HG03196 (cell line): ENCODE measurements around the gene SNORC.

Experiments
- ATAC-seq: cut with Tn5 transposase; IDR thresholded peaks from one replicate; pipeline ENCODE4 v1.9.1; 2021; ENCODE audit not compliant: unreplicated experiment

The SNORC gene

DNA sequence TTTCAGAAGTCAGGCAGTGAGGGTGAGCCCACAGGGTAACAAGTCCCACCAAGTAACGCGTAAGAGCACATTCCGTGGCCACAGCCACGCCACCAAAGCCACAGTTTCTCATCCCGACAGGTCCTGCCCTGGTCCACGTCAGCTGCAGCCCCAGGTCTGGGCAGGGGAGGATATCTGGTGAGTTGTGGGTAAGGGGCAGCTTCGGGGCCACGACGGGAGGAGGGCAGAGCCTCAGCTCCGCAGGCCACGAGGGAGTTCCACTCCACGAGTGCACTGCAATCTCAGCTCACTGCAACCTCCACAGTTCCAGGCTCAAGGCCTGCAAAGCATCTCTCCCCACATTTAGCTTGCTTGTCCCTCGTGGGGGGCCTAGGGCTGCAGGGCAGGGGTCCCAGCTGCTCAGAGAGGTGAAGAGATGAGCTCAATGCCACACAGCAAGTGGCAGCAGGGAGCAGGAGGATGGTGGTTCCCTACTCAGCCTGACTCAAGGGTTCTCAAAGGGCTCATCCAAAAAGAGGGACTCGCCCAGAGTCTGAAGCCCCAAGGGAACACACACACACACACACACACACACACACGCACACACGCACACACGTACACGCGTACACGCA lies 12.5 kb downstream of the SNORC start:
- no peak for ATAC-seq

DNA sequence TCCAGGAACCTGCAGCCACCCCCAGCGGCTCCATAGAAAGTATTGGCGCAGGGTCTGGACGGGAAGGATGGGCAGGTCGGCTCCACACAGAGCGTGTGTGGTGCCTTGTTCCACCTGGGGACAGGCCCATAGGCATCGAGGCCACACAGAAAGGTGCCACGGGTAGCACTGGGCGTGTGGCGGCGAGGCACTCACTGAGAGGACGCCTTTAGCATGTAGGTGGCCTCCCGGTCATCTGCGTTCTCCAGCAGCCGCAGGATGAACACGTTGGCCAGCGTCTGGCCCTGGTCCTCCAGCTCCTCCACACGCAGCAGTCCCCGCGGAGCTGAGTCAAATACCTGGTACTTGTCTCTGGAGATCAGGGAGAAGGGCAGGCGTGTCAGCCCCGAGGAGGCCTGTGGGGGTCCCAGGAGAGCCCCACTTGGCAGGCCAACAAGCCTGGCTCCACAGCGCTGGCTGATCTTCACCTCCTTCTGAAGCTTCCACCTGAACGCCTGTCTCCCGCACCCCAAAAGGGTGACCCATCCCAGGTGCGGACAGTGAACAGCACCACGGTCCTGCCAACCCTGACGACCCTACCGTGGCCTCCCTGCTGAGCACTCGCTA lies 13.2 kb downstream of the SNORC start:
- no peak for ATAC-seq

DNA sequence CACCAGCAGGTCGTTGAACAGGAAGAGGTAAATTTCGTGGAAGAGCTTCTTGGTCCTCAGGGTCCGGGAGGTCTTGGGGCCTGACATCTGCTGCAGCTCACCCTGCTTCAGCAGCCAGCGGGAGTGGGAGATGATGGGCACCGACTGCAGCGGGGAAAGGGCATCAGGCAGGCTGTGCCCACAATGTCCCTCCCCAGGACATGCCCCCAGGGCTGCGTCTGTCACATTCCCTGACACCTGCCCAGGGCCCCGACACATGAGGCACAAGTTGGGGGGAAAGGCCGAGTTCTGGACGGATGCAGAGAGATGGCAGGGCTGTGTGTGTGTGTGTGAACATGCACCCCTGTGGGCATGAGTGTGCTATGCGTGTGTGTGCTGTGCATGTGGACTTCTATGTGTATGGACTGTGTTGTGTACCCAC lies 13.9 kb downstream of the SNORC start:
- ATAC-seq = no peak

DNA sequence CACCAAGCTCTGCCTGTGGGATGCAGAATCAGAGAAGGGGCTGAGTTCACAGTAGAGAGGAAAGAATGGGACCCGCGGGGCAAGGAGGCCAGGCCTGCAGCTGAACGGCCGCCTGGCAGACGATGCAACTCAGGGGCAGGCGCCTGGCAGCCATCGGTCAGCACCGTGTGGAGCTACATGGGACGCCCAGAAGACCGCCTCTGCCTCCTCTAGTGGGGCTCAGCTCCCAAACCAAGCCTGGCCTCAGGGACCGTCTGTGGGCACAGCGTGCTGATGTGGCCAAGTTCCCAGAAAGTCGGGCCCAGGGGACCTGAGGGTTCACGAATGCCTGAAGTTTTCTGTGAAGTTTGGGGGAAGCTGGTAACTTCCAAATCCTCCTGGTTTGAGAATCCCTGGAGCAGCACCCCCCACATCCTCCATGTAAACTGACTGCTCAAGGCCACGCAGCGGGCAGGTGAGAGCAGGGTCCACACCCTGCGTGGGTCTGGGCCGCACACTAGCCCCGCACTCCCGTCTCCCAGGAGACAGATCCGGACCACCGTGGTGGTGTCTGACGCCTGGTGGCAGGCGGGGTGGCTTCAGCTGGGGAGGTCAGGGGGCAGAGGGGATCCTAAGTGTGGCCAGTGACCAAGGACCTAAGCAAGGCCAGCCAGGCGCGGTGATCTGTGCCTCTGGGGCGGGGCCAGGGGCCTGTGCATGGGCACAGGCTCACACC lies 14.6 kb downstream of the SNORC start:
- no peak for ATAC-seq

DNA sequence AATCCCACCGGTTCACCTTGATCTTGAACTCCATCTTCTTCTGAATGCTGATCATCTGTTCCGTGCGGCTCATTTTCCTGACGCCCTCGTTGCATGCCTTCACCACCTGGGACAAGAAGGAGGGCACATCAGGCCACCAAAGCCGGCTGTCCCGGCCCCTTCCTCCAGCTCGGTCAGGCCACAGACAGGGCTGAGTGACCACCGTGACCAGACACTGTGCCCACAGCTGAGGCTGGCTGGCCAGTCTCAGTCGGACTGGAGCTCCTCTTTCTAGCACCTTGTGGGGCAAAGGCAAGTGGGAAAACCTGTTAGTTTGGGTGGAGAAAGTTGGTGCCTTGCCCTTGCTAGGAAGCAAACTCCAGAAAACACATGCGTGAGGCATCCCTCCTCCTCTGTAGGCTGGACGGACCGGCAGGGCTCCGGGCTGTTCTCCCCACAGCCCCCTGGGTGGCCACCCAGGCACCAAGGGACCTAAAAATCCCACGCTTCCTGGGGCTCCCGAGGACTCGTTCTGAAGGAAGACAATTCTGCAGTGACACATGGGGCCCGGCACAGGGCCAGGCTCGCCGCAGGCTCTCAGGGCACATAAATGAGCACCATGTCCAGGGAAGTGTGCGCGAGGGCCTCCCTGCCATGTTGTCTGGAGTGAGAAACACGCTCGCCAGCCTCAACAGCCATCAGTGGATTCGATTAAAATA lies 15.3 kb downstream of the SNORC start:
- no peak for ATAC-seq

DNA sequence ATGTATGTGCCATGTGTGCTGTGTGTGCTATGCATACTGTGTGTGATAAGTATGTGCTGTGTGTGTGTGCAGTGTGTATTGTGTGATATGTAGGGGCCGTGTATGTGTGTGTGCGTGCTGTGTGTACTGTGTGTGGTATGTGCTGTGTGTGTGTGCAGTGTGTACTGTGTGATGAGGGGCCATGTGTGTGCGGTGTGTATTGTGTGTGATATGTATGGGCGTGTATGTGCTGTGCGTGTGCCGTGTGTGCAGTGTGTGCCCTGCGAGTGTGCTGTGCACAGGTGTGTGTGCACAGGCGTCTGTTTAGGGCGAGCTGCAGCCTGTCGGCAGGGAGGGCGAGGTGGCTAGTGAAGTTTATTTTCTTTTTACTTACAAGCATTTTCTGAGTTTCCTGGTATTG lies 16.1 kb downstream of the SNORC start:
- ATAC-seq = no peak

DNA sequence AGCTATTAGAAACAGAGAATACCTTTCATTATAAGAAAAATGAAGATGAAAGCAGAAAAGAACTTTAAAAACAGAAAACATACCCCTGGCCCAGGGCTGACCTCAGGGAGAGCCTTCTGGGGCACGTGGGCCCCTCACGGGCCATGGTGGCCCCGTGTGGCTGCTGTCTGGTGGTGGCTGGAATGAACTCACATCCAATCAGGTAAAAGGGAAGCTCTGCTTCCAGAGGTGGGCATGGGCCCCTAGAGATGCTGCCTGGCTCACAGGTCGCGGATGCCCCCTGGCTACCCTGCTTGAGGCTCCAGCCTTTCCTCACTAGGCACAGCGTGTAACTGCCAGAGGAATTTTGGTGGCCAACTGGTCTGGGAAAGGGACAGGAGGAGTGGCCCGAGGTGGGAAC lies 16.6 kb downstream of the SNORC start:
- ATAC-seq = no peak

DNA sequence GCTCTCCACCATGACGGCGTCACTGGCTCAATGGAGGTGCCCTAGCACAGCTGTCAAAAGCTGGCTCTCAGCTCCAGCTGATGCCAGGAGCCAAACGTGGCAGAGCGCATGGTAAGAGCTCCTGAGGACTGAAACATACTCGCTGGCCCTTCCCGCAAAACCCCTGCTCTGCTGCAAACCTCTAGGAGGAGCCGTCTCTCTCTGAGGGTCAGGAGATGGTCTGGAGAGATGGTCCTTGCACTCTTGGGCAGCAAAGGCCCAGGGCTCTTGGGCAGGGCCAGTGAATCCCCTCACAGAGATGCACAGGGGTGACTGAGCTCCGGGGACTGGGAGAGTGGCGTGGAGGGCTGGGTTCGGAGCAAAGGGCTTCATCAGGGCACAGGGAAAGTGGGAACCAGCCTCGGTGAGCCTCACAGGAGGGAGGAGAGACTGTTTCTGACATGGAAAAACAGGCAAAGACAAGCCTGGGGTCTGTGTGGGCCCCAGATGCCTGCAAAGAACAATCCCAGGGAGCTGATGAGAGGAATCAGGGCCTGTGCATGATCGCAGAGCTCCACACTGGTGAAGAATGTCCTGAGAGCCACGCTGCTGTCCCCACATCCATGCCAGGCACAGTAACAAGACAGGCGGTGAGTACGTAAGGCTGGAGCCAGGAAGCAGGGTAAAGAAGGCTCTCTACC lies 17.2 kb downstream of the SNORC start:
- no peak for ATAC-seq

DNA sequence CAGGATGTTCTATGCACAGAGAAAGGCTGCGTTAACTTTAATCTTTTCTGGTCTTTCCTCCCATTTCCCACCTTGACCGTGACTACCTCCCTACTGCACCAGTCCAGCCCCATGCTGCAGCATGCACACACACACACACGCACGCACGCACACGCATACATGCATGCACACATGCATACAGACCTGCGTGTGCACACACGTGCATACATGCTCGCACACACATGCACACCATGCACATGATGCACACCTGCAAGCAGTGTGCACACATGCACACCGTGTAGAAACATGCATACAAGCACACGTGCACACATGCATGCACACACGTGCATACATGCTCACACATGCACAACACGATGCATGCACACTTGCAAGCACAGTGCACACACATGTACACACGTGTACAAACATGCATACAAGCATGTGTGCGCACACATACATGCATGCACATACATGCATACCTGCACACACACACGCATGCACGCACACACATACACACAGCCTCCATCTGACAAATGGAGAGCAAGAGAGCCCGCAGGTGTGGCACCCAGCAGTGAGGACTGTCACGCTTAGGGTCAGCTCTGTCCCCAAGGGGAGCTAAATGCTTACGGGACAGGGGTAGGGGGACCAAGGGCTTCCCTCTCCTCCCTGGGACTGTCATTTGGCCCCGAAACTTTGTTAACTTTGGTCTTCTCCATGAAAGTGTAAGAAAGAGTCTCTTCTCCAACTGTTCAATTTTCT lies 18.2 kb downstream of the SNORC start:
- ATAC-seq = no peak

DNA sequence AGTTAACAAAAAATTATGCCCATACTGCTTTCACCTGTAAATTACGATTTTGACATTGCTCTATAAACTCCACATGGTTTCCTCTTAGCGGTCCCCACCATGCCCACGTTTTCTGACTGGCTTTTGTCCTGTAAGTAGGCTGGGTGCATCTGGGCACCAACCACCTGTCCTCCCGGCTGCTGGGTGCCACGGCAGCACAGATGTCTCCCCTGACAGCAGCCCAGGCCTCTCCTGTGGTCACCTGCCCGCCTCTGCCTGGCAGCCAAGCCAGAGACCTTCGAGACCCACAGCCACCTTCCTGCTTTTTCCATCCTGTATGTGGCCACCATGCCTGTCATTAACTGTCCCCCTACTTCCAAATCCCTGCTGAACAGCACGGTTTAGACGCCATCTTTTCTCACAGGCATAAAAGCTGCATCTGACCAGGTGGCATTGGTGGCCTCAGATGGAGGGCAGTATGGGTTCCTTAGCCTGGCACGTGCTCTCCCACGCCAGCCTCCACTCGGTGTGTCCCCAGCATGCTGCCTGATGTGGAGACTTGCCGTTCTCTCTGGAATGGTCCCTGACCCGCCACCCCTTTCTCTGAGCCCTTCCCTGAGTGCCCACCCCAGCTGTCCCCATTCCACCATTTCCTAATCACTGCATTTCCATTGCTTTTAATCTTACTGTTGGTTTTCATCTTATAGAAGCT lies 18.9 kb downstream of the SNORC start:
- ATAC-seq = no peak

DNA sequence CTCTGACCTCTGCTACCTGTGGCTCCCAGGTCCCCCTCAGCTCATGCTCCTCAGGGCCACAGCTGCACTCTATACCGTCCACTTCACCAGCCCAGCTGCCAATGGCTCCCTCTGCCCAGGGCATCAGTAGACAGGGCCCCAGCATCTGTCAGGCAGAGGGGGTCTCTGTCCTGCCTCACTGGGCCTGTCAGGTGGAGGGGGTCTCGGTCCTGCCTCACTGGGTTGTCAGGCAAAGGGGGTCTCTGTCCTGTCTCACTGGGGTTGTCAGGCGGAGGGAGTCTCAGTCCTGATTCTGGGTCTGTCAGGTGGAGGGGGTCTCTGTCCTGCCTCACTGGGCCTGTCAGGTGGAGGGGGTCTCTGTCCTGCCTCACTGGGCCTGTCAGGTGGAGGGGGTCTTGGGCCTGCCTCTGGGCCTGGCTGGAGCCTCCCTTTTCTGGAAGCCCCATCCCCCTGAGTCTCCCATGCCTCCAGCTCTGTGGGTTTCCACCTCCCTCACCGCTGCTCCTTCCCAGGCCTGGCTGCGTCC lies 19.9 kb downstream of the SNORC start:
- no peak for ATAC-seq

DNA sequence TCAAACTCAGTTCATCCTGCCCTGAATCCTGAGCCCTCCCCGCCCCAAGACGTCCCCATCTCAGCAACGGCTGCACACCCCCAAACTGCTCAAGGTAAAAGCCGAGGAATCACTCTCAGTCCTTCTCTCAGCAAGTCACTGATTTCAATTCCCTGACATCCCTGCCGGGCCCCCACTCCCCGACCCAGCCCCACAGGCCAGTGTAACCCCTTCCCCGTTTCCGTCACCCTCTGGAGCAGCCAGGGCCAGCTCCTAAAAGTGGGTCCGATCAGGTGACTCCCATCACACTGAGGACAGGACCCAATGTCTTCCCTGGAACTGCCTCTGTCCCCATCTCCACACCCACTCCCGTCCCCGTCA lies 20.5 kb downstream of the SNORC start:
- ATAC-seq = no peak

DNA sequence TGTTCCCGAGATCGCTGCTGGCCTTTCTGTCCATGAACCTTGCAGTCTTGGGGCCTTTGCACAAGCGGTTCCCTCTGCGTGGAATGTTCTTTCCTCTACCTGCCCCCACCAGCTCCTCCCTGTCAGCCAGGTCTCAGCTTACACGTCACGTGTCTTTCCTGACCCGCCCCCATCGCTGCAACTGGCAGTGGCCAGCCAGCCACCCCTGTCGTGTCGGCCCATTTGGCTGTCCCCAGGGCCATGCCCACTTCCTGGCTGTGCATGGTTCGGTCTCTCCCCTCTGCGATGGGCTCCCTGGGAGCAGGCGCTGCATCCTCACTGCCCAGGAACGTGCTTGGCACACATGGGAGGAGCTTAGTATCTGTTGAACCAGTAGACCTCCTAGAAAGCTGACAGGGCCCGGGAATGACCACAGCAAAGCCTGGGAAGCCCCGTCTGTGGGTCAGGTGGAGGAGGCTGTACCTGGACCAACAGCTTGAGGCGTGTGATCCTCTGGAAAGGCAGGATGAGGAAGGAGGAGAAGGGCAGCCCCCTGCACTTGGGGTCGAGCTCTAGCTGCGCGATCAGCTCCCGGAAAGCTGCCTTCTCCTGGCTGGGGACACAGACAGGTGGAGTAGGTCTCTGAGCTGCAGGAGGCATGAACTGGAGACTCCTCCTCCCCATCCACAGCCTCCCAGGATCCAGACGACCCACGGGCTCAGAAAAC lies 21.0 kb downstream of the SNORC start:
- ATAC-seq = no peak

DNA sequence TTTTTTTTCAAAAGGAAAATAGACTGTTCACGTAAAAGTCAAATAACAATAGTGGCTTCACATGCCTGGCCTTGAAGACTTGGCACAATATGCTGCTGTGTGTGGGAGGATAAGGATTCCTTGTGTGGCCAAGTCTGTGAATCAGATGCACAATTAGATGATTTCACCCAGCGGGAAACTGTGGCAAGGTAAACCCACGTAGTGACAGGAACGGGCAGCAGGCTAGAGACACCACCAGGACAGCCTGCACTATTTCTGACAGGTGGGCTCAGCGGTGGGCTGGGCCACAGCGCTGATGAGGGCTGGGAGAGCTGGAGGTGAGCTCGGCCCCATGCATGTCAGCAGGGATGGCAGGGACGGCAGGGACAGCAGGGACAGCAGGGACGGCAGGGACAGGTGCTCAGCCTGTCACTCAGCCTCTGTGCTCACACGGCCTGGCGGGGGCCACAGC lies 21.6 kb downstream of the SNORC start:
- no peak for ATAC-seq

DNA sequence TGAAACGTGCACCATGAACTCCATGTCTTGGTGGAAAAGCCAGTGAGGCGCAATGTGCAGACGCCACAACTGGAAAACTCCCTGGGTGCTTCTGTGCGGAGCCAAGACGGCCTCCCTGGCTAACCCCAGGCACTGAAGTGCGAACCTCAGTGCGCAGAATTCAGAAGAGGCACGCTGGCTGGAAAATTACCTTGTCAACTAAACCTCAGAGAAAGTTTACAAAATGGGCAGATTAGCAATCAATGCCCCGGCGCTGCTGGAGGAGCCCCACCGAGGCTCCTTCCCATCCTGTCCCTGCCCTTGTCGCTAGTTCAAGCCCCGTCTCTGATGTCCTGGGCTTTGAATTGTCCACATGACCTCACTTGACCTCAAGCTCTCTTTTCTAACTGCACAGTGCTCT lies 22.2 kb downstream of the SNORC start:
- ATAC-seq = no peak

DNA sequence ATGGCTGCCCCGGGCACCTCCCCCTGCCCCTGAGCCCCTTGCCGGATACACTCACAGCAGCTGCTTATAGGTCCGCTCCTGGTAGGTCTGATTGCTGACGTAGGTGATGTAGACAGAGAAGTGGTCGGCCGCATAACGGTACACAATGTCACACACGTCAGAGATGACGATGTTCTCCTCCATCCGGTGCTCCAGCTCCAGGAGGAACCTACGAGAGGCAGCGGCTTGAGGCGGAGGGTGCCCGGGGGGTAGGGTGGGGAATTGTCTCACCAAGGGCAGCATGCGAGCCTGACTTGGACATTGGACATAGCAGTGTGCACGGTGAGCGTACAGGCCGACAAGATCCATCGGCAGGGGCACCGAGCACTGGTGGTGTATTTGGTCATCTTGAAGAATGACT lies 22.8 kb downstream of the SNORC start:
- ATAC-seq = no peak

DNA sequence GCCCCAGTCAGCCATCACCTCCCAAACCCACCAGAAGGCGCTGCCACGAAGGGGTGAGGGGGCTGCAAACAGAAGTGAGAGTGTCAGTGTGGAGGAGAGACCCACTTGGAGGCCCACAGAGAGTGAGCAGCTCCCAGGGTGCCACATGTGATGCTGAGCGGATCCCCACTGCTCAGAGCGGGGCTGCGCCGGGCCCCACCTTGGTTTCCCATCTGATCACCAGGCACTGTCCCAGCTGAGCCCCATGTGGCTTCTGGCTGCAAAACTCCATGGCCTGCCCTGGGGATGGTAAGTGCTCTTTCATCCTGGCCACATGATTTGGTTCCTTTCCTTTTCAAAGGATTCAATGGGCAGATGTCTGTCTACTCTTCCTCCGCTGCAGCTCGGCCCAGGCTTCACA lies 23.8 kb downstream of the SNORC start:
- no peak for ATAC-seq

DNA sequence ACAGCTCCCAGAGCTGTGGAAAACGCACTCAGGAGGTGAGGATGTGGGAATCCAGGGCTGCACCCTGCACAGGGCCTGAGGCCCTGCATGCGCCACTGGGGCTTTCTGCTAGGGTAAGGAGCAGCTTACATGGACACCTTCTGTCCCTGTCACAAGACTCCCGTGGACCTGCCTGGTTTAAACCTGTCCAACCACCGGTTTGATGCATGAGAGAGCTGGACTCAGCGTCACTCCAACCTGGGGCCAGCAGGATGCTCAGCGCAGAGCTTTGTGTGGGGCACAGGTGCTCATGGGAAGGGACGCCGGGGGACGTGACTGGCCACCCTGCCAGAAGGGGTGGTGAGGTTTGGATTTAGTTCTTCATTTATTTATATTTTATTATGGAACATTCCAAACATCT lies 24.2 kb downstream of the SNORC start:
- ATAC-seq = no peak

DNA sequence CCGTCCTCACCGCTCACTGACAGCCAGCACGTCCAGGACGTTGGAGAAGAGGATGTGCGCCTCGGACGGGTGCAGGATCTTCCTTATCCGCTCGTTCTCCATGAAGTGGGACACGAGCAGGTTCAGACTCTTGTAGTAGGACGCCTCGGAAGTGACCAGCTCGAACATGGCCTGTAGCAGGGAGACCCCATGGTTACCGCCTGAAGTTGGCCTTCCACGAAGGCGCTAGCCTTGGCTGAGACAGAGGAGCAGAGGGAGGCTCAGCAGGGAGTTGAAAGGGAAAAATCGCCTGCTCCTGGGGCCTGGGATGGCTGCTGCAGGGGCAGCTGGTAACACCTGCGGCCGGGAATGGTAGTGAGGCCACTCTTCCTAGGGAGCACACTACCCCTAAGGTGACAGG lies 24.7 kb downstream of the SNORC start:
- no peak for ATAC-seq
